ENCODE data around the gene HECA. TPM values are rescaled to one million over a fixed set of nuclear protein-coding genes. Genes with fewer than 3 reads are reported as not detected.
A peak's percentile ranks its signal among the peaks of the same experiment; 100 is the strongest.

Gene HECA
- total RNA-seq, 1 experiment from 2014 or later = 4.2 TPM

DNA sequence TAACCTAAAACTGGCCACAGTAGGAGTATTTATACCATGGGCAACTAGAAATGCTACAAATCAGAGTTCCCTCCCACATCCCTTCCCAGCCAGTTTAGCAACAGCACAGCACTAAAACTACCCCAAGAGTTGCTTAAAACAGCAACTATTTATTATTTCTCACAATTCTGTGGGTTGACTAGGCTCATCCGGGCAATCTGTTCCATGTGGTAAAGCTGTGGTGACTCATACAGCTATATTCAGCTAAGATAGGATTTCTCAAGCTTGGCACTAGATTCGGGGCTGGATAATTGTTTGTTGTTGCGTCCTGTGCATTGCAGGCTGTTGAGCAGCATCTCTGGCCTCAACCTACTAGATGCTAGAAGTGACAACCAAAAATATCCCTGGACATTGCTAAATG lies 8.6 kb upstream of the HECA start:
- ChIA-PET CTCF (no interaction called here), POLR2A (ENCODE audit: unreplicated experiment) (no interaction called here)
- no peaks in the 10 kb centered on the region for H3K79me2 ChIP-seq (ENCODE audit: low read length)
- H3F3A ChIP-seq (ENCODE audit: low read length, unreplicated experiment) = no peaks in the 10 kb centered on the region
- no peak overlapping the region for H3K4me3 ChIP-seq (ENCODE audit: low read length)
- no peak for TF ChIP-seq EZH2phosphoT487 (IDR thresholded peaks at IDR 0.05; ENCODE audit: borderline replicate concordance, low read length)
- no peak for TF ChIP-seq CTCF (conservative IDR thresholded peaks at IDR 0.05; ENCODE audit: low read depth, low read length)
- no peak for TF ChIP-seq EZH2 (IDR thresholded peaks at IDR 0.05; ENCODE audit: low read length, unreplicated experiment)
- no peak overlapping the region for H3K9ac ChIP-seq (ENCODE audit: low read length)
- H3K36me3 ChIP-seq (ENCODE audit: low read depth, low read length) = no peaks in the 10 kb centered on the region
- intact Hi-C loops (cut with micrococcal nuclease) = no loop called here
- no peak overlapping the region for H2AFZ ChIP-seq (ENCODE audit: low read length)
- BruUV-seq (replicated peaks) = no TSS peak
- H3K27ac ChIP-seq (ENCODE audit: low read length) = no peak overlapping the region
- DNase-seq (peak; percentile 23), ATAC-seq (no peak)
- no peaks in the 10 kb centered on the region for H3K9me3 ChIP-seq (ENCODE audit: low read length)
- H3K9me2 ChIP-seq (replicated peaks; ENCODE audit: low read length) = no peaks in the 10 kb centered on the region
- H3K4me2 ChIP-seq (ENCODE audit: low read length) = no peak overlapping the region
- H4K20me1 ChIP-seq (ENCODE audit: low read length) = no peaks in the 10 kb centered on the region
- H3K4me1 ChIP-seq (ENCODE audit: insufficient read depth, low read length) = peaks cover 15% of the 10 kb centered on the region
- H3K27me3 ChIP-seq (ENCODE audit: low read length) = no peaks in the 10 kb centered on the region

DNA sequence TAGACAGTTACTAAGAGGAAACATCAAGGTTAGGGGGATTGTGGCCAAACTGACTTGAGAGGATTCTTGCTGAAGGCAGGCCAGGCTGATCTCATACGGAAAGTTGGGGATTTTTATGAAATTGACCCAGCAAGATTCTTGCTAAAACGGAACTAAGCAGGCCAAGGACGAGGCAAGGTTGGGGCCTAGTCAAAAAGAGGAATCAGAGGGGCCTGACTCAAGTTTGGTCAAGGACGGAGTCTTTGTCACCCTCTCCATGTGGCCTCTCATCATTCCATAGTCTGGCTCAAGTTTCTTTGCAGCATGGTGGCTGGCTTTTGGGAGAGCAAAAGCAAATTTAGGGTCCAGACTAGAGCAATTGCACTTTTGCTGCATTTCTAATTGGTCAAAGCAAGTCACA lies 7.9 kb upstream of the HECA start:
- no peak for TF ChIP-seq CTCF (conservative IDR thresholded peaks at IDR 0.05; ENCODE audit: low read depth, low read length)
- TF ChIP-seq EZH2phosphoT487 (IDR thresholded peaks at IDR 0.05; ENCODE audit: borderline replicate concordance, low read length) = no peak
- TF ChIP-seq EZH2 (IDR thresholded peaks at IDR 0.05; ENCODE audit: low read length, unreplicated experiment) = no peak
- H3K9me3 ChIP-seq (ENCODE audit: low read length) = no peaks in the 10 kb centered on the region
- no peak for DNase-seq
- BruUV-seq (replicated peaks) = no TSS peak
- ChIA-PET CTCF (no interaction called here), POLR2A (ENCODE audit: unreplicated experiment) (no interaction called here)
- no peak overlapping the region for H3K9ac ChIP-seq (ENCODE audit: low read length)
- no peak overlapping the region for H3K27ac ChIP-seq (ENCODE audit: low read length)
- no peaks in the 10 kb centered on the region for H3K79me2 ChIP-seq (ENCODE audit: low read length)
- no peaks in the 10 kb centered on the region for H4K20me1 ChIP-seq (ENCODE audit: low read length)
- no peak overlapping the region for H3K4me3 ChIP-seq (ENCODE audit: low read length)
- H3K9me2 ChIP-seq (replicated peaks; ENCODE audit: low read length) = no peaks in the 10 kb centered on the region
- intact Hi-C loops (cut with micrococcal nuclease) = no loop called here
- H3K4me1 ChIP-seq (ENCODE audit: insufficient read depth, low read length) = peaks cover 15% of the 10 kb centered on the region
- no peaks in the 10 kb centered on the region for H3K36me3 ChIP-seq (ENCODE audit: low read depth, low read length)
- no peaks in the 10 kb centered on the region for H3F3A ChIP-seq (ENCODE audit: low read length, unreplicated experiment)
- no peak overlapping the region for H2AFZ ChIP-seq (ENCODE audit: low read length)
- no peak overlapping the region for H3K4me2 ChIP-seq (ENCODE audit: low read length)
- no peak for ATAC-seq
- no peaks in the 10 kb centered on the region for H3K27me3 ChIP-seq (ENCODE audit: low read length)

GRCh38 chr6:139129284-139129683 lies 5.6 kb upstream of the HECA start:
- H2AFZ ChIP-seq (ENCODE audit: low read length) = no peak overlapping the region
- no peaks in the 10 kb centered on the region for H3F3A ChIP-seq (ENCODE audit: low read length, unreplicated experiment)
- H3K9me3 ChIP-seq (ENCODE audit: low read length) = no peaks in the 10 kb centered on the region
- no peak overlapping the region for H3K9ac ChIP-seq (ENCODE audit: low read length)
- H4K20me1 ChIP-seq (ENCODE audit: low read length) = no peaks in the 10 kb centered on the region
- no peak overlapping the region for H3K4me3 ChIP-seq (ENCODE audit: low read length)
- CTCF ChIA-PET = no interaction called here
- no TSS peak for BruUV-seq (replicated peaks)
- POLR2A ChIA-PET (ENCODE audit: unreplicated experiment) = no interaction called here
- H3K4me2 ChIP-seq (ENCODE audit: low read length) = no peak overlapping the region
- no peaks in the 10 kb centered on the region for H3K9me2 ChIP-seq (replicated peaks; ENCODE audit: low read length)
- no peak for TF ChIP-seq EZH2phosphoT487 (IDR thresholded peaks at IDR 0.05; ENCODE audit: borderline replicate concordance, low read length)
- TF ChIP-seq CTCF (conservative IDR thresholded peaks at IDR 0.05; ENCODE audit: low read depth, low read length) = no peak
- no peak for TF ChIP-seq EZH2 (IDR thresholded peaks at IDR 0.05; ENCODE audit: low read length, unreplicated experiment)
- no peaks in the 10 kb centered on the region for H3K79me2 ChIP-seq (ENCODE audit: low read length)
- no peak overlapping the region for H3K27ac ChIP-seq (ENCODE audit: low read length)
- DNase-seq (no peak), ATAC-seq (no peak)
- H3K27me3 ChIP-seq (ENCODE audit: low read length) = no peaks in the 10 kb centered on the region
- H3K4me1 ChIP-seq (ENCODE audit: insufficient read depth, low read length) = peaks cover 15% of the 10 kb centered on the region
- intact Hi-C loops (cut with micrococcal nuclease) = no loop called here
- no peaks in the 10 kb centered on the region for H3K36me3 ChIP-seq (ENCODE audit: low read depth, low read length)

Data from PC-3 (cell line).